ENCODE measurements around the gene SELP. TPM values are rescaled to one million over a fixed set of nuclear protein-coding genes. Genes with fewer than 3 reads are reported as not detected.
A peak's percentile ranks its signal among the peaks of the same experiment; 100 is the strongest.
"Not testable (repeated sequence)": the region's sequence is repeated elsewhere in the genome, so short reads cannot be mapped to it uniquely, and the experiment has no call there.

Gene SELP
- 0.27 and 0.60 TPM in 2 replicates for total RNA-seq

- ATAC-seq (ENCODE audit: low read depth): no peak
- Mint-ChIP-seq H3K27me3 (no peaks in the 10 kb centered on the region), H3K9me3 (peaks cover 14% of the 10 kb centered on the region), H3K27ac (no peak within 1 kb of the TSS), H3K4me1 (no peaks in the 10 kb centered on the region), H3K36me3 (ENCODE audit: low read depth) (peaks cover 9% of the 10 kb centered on the region), H3K4me3 (no peak within 1 kb of the TSS)
- CTCF ChIA-PET: interaction anchor here (1.0 kb wide), 1 partner anchor 29 kb away, joined by 3 read pairs; no protein-coding TSS in a partner anchor
- intact Hi-C loops (cut with micrococcal nuclease): no loop called here
- DNase-seq: no peak
- TF ChIP-seq, protein P1, sequence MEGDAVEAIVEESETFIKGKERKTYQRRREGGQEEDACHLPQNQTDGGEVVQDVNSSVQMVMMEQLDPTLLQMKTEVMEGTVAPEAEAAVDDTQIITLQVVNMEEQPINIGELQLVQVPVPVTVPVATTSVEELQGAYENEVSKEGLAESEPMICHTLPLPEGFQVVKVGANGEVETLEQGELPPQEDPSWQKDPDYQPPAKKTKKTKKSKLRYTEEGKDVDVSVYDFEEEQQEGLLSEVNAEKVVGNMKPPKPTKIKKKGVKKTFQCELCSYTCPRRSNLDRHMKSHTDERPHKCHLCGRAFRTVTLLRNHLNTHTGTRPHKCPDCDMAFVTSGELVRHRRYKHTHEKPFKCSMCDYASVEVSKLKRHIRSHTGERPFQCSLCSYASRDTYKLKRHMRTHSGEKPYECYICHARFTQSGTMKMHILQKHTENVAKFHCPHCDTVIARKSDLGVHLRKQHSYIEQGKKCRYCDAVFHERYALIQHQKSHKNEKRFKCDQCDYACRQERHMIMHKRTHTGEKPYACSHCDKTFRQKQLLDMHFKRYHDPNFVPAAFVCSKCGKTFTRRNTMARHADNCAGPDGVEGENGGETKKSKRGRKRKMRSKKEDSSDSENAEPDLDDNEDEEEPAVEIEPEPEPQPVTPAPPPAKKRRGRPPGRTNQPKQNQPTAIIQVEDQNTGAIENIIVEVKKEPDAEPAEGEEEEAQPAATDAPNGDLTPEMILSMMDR (IDR thresholded peaks at IDR 0.05): no peak
- POLR2A ChIA-PET: no interaction called here
Observed at GRCh38 chr1:169630006-169630405, at the start of gene SELP. SELP (minus strand) TSS chr1:169630124; CDS start chr1:169630074, 50 bp downstream.

DNA sequence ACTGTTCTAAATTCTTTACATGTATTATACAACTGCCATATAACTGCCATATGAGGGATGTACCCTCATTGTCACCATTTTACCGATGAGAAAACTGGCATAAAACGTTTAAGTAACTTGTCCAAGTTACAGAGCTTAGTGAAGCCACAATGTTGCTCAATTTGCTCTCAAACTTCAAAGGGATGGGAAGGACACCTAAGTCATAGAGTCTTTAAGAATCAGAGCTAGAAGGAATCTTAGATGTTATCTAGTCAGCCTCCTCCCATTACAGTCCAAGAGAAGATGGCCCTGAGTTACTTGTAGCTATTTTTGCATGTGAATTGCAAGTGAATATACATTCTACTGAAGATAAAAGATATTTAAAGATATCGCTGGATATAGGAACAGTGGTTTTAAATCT, 49.8 kb upstream of the SELP start:
- TF ChIP-seq, protein P1 (IDR thresholded peaks at IDR 0.05): no peak
- H3K4me1 Mint-ChIP-seq: peaks cover 68% of the 10 kb centered on the region
- no peaks in the 10 kb centered on the region for H3K27me3 Mint-ChIP-seq
- H3K27ac Mint-ChIP-seq: peak overlapping the region; percentile 91
- CTCF ChIA-PET: interaction anchor here (1.4 to 5.4 kb wide), 4 partner anchors 16 to 83 kb away, joined by 3 to 45 read pairs (median 14); no protein-coding TSS in a partner anchor
- no peak overlapping the region for H3K4me3 Mint-ChIP-seq
- H3K36me3 Mint-ChIP-seq (ENCODE audit: low read depth): no peaks in the 10 kb centered on the region
- POLR2A ChIA-PET: interaction anchor here (0.5 to 6.3 kb wide), 7 partner anchors 9 to 156 kb away, joined by 3 to 119 read pairs (median 11); no protein-coding TSS in a partner anchor
- no peak for ATAC-seq (ENCODE audit: low read depth)
- intact Hi-C loops (cut with micrococcal nuclease): loop anchor here (1.0 kb wide), 1 partner anchor 12 kb away; no protein-coding TSS in a partner anchor
- H3K9me3 Mint-ChIP-seq: no peaks in the 10 kb centered on the region
- DNase-seq: no peak

- ATAC-seq (ENCODE audit: low read depth) (no peak), DNase-seq (no peak)
- H3K27me3 Mint-ChIP-seq: no peaks in the 10 kb centered on the region
- H3K4me3 Mint-ChIP-seq: no peak overlapping the region
- H3K27ac Mint-ChIP-seq: peak overlapping the region; percentile 78
- POLR2A ChIA-PET: interaction anchor here (1.2 kb wide), 1 partner anchor 18 kb away, joined by 3 read pairs; no protein-coding TSS in a partner anchor
- intact Hi-C loops (cut with micrococcal nuclease): no loop called here
- TF ChIP-seq, protein P1 (IDR thresholded peaks at IDR 0.05): no peak
- CTCF ChIA-PET: interaction anchor here (1.6 to 3.3 kb wide), 2 partner anchors 26 to 74 kb away, joined by 3 to 16 read pairs; no protein-coding TSS in a partner anchor
- H3K4me1 Mint-ChIP-seq: peaks cover 68% of the 10 kb centered on the region
- H3K36me3 Mint-ChIP-seq (ENCODE audit: low read depth): peaks cover 2% of the 10 kb centered on the region
- H3K9me3 Mint-ChIP-seq: peaks cover 7% of the 10 kb centered on the region
Observed at GRCh38 chr1:169676001-169676400, 46.1 kb upstream of the SELP start.

DNA sequence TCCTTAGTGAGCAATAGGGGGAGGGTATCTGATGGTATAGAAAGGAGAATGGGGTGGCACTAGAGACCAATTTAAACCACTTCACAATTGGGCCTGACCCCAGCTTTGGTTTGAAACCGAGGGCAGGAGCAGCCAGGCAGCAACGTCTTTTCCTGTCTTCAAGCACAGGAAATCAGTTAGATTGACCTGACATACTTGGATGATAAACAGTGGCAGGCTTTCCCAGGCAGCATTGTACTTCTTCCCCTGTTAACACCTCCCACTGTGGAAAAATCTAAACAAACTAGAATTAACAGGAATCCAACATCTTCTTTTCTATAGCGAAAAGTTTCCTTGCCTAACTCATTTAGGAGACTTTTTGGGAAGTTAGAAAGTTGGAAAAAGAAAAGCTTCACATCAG, 40.9 kb upstream of the SELP start:
- Mint-ChIP-seq H3K27ac (peak overlapping the region; percentile 77), H3K4me3 (peak overlapping the region; percentile 20), H3K4me1 (peaks cover 66% of the 10 kb centered on the region), H3K9me3 (peaks cover 7% of the 10 kb centered on the region), H3K27me3 (no peaks in the 10 kb centered on the region), H3K36me3 (ENCODE audit: low read depth) (peaks cover 2% of the 10 kb centered on the region)
- ChIA-PET CTCF (interaction anchor here (1.0 to 1.9 kb wide), 4 partner anchors 22 to 69 kb away, joined by 3 to 6 read pairs (median 4); no protein-coding TSS in a partner anchor), POLR2A (interaction anchor here (0.7 to 2.3 kb wide), 7 partner anchors 9 to 69 kb away, joined by 3 to 11 read pairs (median 4); no protein-coding TSS in a partner anchor)
- no peak for DNase-seq
- TF ChIP-seq, protein P1 (IDR thresholded peaks at IDR 0.05): no peak
- ATAC-seq (ENCODE audit: low read depth): no peak
- intact Hi-C loops (cut with micrococcal nuclease): no loop called here

GRCh38 chr1:169670244-169670643, 40.3 kb upstream of the SELP start:
- ChIA-PET CTCF (interaction anchor here (1.0 to 1.9 kb wide), 5 partner anchors 12 to 68 kb away, joined by 3 to 6 read pairs (median 4); no protein-coding TSS in a partner anchor), POLR2A (interaction anchor here (0.7 to 2.3 kb wide), 7 partner anchors 9 to 68 kb away, joined by 3 to 11 read pairs (median 4); no protein-coding TSS in a partner anchor)
- H3K27me3 Mint-ChIP-seq; ATAC-seq (ENCODE audit: low read depth); H3K36me3 Mint-ChIP-seq (ENCODE audit: low read depth); DNase-seq; intact Hi-C loops (cut with micrococcal nuclease); H3K4me3 Mint-ChIP-seq; H3K9me3 Mint-ChIP-seq: not testable (repeated sequence)
- peak overlapping the region; percentile 77 for H3K27ac Mint-ChIP-seq
- peaks cover 61% of the 10 kb centered on the region for H3K4me1 Mint-ChIP-seq

- DNase-seq; POLR2A ChIA-PET; H3K9me3 Mint-ChIP-seq; H3K36me3 Mint-ChIP-seq (ENCODE audit: low read depth); H3K27me3 Mint-ChIP-seq: not testable (repeated sequence)
- Mint-ChIP-seq H3K27ac (peak overlapping the region; percentile 91), H3K4me3 (peak overlapping the region; percentile 72), H3K4me1 (peaks cover 70% of the 10 kb centered on the region)
- intact Hi-C loops (cut with micrococcal nuclease): loop anchor here (1.0 kb wide), 2 partner anchors 11 to 43 kb away; partner anchors contain the start of gene SELL
- peak; percentile 18 for ATAC-seq (ENCODE audit: low read depth)
- CTCF ChIA-PET: interaction anchor here (0.9 to 1.1 kb wide), 2 partner anchors 44 to 66 kb away, joined by 3 read pairs; no protein-coding TSS in a partner anchor
Observed at GRCh38 chr1:169667699-169668596, 38.0 kb upstream of the SELP start.

- peak; percentile 78 for ATAC-seq (ENCODE audit: low read depth)
- Mint-ChIP-seq H3K4me1 (peaks cover 72% of the 10 kb centered on the region), H3K27ac (peak overlapping the region; percentile 91), H3K4me3 (peak overlapping the region; percentile 72)
- POLR2A ChIA-PET; H3K36me3 Mint-ChIP-seq (ENCODE audit: low read depth); DNase-seq; CTCF ChIA-PET; H3K27me3 Mint-ChIP-seq; H3K9me3 Mint-ChIP-seq: not testable (repeated sequence)
- intact Hi-C loops (cut with micrococcal nuclease): loop anchor here (1.0 kb wide), 2 partner anchors 12 to 44 kb away; partner anchors contain the start of gene SELL
Observed at GRCh38 chr1:169667227-169667639, 37.3 kb upstream of the SELP start.

DNA sequence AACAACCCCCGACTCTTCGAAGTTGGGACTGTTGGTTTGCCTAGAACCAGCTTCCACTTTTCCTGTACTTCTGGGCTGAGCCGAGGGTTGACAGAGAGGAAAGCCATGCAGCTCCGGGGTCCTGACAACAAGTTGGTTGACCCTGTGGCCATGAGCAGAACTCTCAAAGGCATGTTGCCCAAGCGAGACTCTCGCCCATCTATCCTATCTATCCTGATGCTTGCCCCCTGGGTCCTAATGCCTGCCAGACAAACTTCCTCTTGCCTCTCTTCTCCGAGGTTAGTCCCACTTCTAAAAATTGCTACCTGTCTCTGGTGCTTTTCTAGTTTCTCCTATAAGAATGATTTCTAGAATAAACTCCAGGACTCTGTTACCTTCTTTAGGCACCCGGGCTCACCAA, 32.8 kb upstream of the SELP start:
- POLR2A ChIA-PET: interaction anchor here (1.4 kb wide), 1 partner anchor 18 kb away, joined by 4 read pairs; no protein-coding TSS in a partner anchor
- peaks cover 71% of the 10 kb centered on the region for H3K4me1 Mint-ChIP-seq
- not testable (repeated sequence) for H3K27ac Mint-ChIP-seq

More for the DNA sequence above, 32.8 kb upstream of the SELP start:
- H3K27me3 Mint-ChIP-seq; DNase-seq; H3K9me3 Mint-ChIP-seq; intact Hi-C loops (cut with micrococcal nuclease); ATAC-seq (ENCODE audit: low read depth); H3K36me3 Mint-ChIP-seq (ENCODE audit: low read depth); CTCF ChIA-PET: not testable (repeated sequence)
- H3K4me3 Mint-ChIP-seq: peak overlapping the region; percentile 44

Data from activated B cell treated with CpG ODN at 0.5 μM for 24 hours (primary cell).